Astrocyte (in vitro differentiated cells and primary cell): ENCODE measurements around the gene PLGRKT.

ENCODE experiments used
- CTCF ChIP-seq: IDR thresholded peaks from 2 replicates; pipeline ENCODE4 v1.5.1; 2011; ENCODE audit warnings: low read depth, mild to moderate bottlenecking, inconsistent platforms, low read length, moderate library complexity; ENCODE audit not compliant: insufficient read depth
- EZH2 ChIP-seq: IDR thresholded peaks from 2 replicates; pipeline ENCODE4 v1.6.1; 2012; ENCODE audit warnings: mild to moderate bottlenecking, low read length, inconsistent platforms; ENCODE audit not compliant: insufficient read depth

GRCh38 chr9:5375790-5376477 is 61.8 kb downstream of the PLGRKT start:
- TF ChIP-seq CTCF (no peak), EZH2 (no peak)
